Measurements from ENCODE around the gene HS6ST3.

Gene HS6ST3

GRCh38 chr13:96525715-96526114, 435.8 kb downstream of the HS6ST3 start:
- no peak for DNase-seq (ENCODE audit: low read depth in 3 of 3, low spot score in 1 of 3)

GRCh38 chr13:96527497-96527896, 437.6 kb downstream of the HS6ST3 start:
- DNase-seq (ENCODE audit: low read depth in 3 of 3, low spot score in 1 of 3) = no peak

- DNase-seq (ENCODE audit: low read depth in 3 of 3, low spot score in 1 of 3) = no peak
Measured at GRCh38 chr13:96532804-96533203, 442.9 kb downstream of the HS6ST3 start.

- no peak for DNase-seq (ENCODE audit: low read depth in 3 of 3, low spot score in 1 of 3)
Measured at GRCh38 chr13:96533408-96533807, 443.5 kb downstream of the HS6ST3 start.

GRCh38 chr13:96539791-96540190, 449.9 kb downstream of the HS6ST3 start:
- DNase-seq (ENCODE audit: low read depth in 3 of 3, low spot score in 1 of 3) = no peak

- DNase-seq (ENCODE audit: low read depth in 3 of 3, low spot score in 1 of 3) = no peak
Measured at GRCh38 chr13:96540670-96541069, 450.8 kb downstream of the HS6ST3 start.

- DNase-seq (ENCODE audit: low read depth in 3 of 3, low spot score in 1 of 3) = no peak
Measured at GRCh38 chr13:96542986-96543385, 453.1 kb downstream of the HS6ST3 start.

GRCh38 chr13:96544957-96545356, 455.1 kb downstream of the HS6ST3 start:
- DNase-seq (ENCODE audit: low read depth in 3 of 3, low spot score in 1 of 3) = no peak

- DNase-seq (ENCODE audit: low read depth in 3 of 3, low spot score in 1 of 3) = no peak
Measured at GRCh38 chr13:96546463-96546862, 456.6 kb downstream of the HS6ST3 start.

GRCh38 chr13:96551546-96551945, 461.6 kb downstream of the HS6ST3 start:
- no peak for DNase-seq (ENCODE audit: low read depth in 3 of 3, low spot score in 1 of 3)

GRCh38 chr13:96552559-96552958, 462.7 kb downstream of the HS6ST3 start:
- DNase-seq (ENCODE audit: low read depth in 3 of 3, low spot score in 1 of 3) = no peak

- DNase-seq (ENCODE audit: low read depth in 3 of 3, low spot score in 1 of 3) = no peak
Measured at GRCh38 chr13:96553796-96554195, 463.9 kb downstream of the HS6ST3 start.

GRCh38 chr13:96573563-96573962, 483.7 kb downstream of the HS6ST3 start:
- no peak for DNase-seq (ENCODE audit: low read depth in 3 of 3, low spot score in 1 of 3)

GRCh38 chr13:96575423-96576320, 485.8 kb downstream of the HS6ST3 start:
- DNase-seq (ENCODE audit: low read depth in 3 of 3, low spot score in 1 of 3) = no peak

GRCh38 chr13:96581741-96582140, 491.8 kb downstream of the HS6ST3 start:
- no peak for DNase-seq (ENCODE audit: low read depth in 3 of 3, low spot score in 1 of 3)

GRCh38 chr13:96615252-96615651, 525.3 kb downstream of the HS6ST3 start:
- no peak for DNase-seq (ENCODE audit: low read depth in 3 of 3, low spot score in 1 of 3)

- no peak for DNase-seq (ENCODE audit: low read depth in 3 of 3, low spot score in 1 of 3)
Measured at GRCh38 chr13:96617528-96617927, 527.6 kb downstream of the HS6ST3 start.

- no peak for DNase-seq (ENCODE audit: low read depth in 3 of 3, low spot score in 1 of 3)
Measured at GRCh38 chr13:96621634-96622183, 531.8 kb downstream of the HS6ST3 start.

- no peak for DNase-seq (ENCODE audit: low read depth in 3 of 3, low spot score in 1 of 3)
Measured at GRCh38 chr13:96629331-96629730, 539.4 kb downstream of the HS6ST3 start.

GRCh38 chr13:96632536-96633320, 542.8 kb downstream of the HS6ST3 start:
- no peak for DNase-seq (ENCODE audit: low read depth in 3 of 3, low spot score in 1 of 3)

GRCh38 chr13:96636001-96636709, 546.2 kb downstream of the HS6ST3 start:
- no peak for DNase-seq (ENCODE audit: low read depth in 3 of 3, low spot score in 1 of 3)
